ENCODE results near the gene TNK1. TPM values are rescaled to one million over a fixed set of nuclear protein-coding genes. Genes with fewer than 3 reads are reported as not detected.
A peak's percentile ranks its signal among the peaks of the same experiment; 100 is the strongest.

TNK1 gene
- total and polyA plus RNA-seq, 10 donors = 4.2 to 16.2 (median 6.6) TPM

GRCh38 chr17:7407082-7407481, 26.2 kb downstream of the TNK1 start:
- TF ChIP-seq POLR2A (IDR thresholded peaks at IDR 0.05) (no peak), POLR2AphosphoS5 (IDR thresholded peaks at IDR 0.05) (no peak)
- TF ChIP-seq, protein P1, sequence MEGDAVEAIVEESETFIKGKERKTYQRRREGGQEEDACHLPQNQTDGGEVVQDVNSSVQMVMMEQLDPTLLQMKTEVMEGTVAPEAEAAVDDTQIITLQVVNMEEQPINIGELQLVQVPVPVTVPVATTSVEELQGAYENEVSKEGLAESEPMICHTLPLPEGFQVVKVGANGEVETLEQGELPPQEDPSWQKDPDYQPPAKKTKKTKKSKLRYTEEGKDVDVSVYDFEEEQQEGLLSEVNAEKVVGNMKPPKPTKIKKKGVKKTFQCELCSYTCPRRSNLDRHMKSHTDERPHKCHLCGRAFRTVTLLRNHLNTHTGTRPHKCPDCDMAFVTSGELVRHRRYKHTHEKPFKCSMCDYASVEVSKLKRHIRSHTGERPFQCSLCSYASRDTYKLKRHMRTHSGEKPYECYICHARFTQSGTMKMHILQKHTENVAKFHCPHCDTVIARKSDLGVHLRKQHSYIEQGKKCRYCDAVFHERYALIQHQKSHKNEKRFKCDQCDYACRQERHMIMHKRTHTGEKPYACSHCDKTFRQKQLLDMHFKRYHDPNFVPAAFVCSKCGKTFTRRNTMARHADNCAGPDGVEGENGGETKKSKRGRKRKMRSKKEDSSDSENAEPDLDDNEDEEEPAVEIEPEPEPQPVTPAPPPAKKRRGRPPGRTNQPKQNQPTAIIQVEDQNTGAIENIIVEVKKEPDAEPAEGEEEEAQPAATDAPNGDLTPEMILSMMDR (IDR thresholded peaks at IDR 0.05 in 8 of 11, conservative IDR thresholded peaks at IDR 0.05 in 3 of 11) = no peak
- intact Hi-C loops (cut with DNase I; ENCODE audit: low total_unique reads) = no loop called here
- H3K36me3 ChIP-seq = no peaks in the 10 kb centered on the region
- no peaks in the 10 kb centered on the region for H3K9me3 ChIP-seq
- H3K27me3 ChIP-seq (replicated peaks in 1 of 7) = peaks cover 0 to 30% (median 7%) of the 10 kb centered on the region in 7 donors
- WGBS, 5 donors = 87 to 94% (median 90%) methylated on average over 13 of the region's 13 CpGs
- peaks cover 8 to 41% (median 25%) of the 10 kb centered on the region in 6 donors for H3K4me1 ChIP-seq
- DNase-seq = no peak
- H3K4me3 ChIP-seq = no peak overlapping the region
- H3K27ac ChIP-seq = no peak overlapping the region

DNA sequence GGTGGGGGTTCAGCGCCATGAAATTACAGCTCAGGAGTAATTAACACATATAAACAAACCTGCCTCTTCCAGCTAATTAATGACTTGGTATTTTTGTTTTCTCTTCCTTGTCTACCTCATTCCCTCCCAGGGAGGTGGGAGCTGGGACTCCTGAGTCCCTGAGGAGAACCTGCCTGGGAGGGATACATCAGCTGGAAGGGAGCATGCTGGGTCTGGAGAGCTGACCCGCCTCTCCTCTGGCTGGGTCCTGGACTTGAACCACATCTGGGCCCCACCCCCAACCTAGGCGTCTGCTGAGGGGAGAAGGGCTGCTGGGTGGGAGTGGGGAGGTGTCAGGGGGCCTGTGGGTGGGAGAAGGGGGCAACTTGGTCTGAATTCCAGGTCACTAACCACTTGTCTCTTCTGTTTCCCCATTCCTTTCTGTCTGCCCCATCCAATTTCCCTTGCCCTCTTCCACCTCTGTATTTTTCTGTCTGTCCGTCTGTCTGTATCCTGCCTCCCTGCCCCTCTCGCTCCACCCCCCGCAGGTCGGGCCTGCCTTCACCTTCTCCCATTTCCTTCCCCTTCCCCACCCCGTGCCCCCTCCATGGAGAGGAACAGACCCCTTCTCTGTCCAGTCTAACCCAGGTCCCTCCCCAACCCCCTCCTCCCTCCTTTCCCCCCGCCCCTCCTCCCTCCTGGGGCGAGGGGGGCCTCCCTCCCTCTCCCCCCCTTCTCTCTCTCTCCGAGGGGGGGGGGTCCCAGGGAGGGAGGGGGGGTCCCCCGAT, 26.8 kb downstream of the TNK1 start, which contains the start of gene NLGN2:
Gene NLGN2 (plus strand): TSS at position 361 of the 767 bp plus-strand sequence. CDS start 411 bp downstream, outside the sequence.
- intact Hi-C loops (cut with DNase I; ENCODE audit: low total_unique reads) = no loop called here
- Histone ChIP-seq H3K27me3 (replicated peaks in 1 of 7) (peaks cover 0 to 30% (median 7%) of the 10 kb centered on the region in 7 donors), H3K36me3 (no peaks in the 10 kb centered on the region), H3K4me1 (peaks cover 6 to 35% (median 19%) of the 10 kb centered on the region in 6 donors), H3K27ac (no peak within 1 kb of the TSS), H3K4me3 (peak within 1 kb of the TSS in 1 of 8 donors; percentile 22), H3K9me3 (no peaks in the 10 kb centered on the region)
- 42 to 60% (median 46%) methylated on average over 8 to 11 of the region's 12 CpGs for WGBS, 5 donors
- no peak for DNase-seq
- TF ChIP-seq, protein P1 (IDR thresholded peaks at IDR 0.05 in 8 of 11, conservative IDR thresholded peaks at IDR 0.05 in 3 of 11) = no peak
- TF ChIP-seq POLR2AphosphoS5 (IDR thresholded peaks at IDR 0.05) (no peak), POLR2A (IDR thresholded peaks at IDR 0.05) (no peak)

DNA sequence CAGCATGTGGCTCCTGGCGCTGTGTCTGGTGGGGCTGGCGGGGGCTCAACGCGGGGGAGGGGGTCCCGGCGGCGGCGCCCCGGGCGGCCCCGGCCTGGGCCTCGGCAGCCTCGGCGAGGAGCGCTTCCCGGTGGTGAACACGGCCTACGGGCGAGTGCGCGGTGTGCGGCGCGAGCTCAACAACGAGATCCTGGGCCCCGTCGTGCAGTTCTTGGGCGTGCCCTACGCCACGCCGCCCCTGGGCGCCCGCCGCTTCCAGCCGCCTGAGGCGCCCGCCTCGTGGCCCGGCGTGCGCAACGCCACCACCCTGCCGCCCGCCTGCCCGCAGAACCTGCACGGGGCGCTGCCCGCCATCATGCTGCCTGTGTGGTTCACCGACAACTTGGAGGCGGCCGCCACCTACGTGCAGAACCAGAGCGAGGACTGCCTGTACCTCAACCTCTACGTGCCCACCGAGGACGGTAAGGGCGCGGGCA, 27.4 kb downstream of the TNK1 start:
- H3K36me3 ChIP-seq = no peaks in the 10 kb centered on the region
- WGBS, 5 donors = 60 to 82% (median 68%) methylated on average over 36 to 58 of the region's 58 CpGs
- H3K27me3 ChIP-seq (replicated peaks in 1 of 7) = peaks cover 0 to 30% (median 7%) of the 10 kb centered on the region in 7 donors
- H3K4me3 ChIP-seq = peak overlapping the region in 1 of 8 donors; percentile 22
- intact Hi-C loops (cut with DNase I; ENCODE audit: low total_unique reads) = no loop called here
- peaks cover under 1 to 29% (median 13%) of the 10 kb centered on the region in 6 donors for H3K4me1 ChIP-seq
- TF ChIP-seq POLR2A (IDR thresholded peaks at IDR 0.05) = no peak
- TF ChIP-seq, protein P1 (IDR thresholded peaks at IDR 0.05 in 8 of 11, conservative IDR thresholded peaks at IDR 0.05 in 3 of 11) = no peak
- TF ChIP-seq POLR2AphosphoS5 (IDR thresholded peaks at IDR 0.05) = no peak
- H3K27ac ChIP-seq = no peak overlapping the region
- no peaks in the 10 kb centered on the region for H3K9me3 ChIP-seq
- DNase-seq = no peak

DNA sequence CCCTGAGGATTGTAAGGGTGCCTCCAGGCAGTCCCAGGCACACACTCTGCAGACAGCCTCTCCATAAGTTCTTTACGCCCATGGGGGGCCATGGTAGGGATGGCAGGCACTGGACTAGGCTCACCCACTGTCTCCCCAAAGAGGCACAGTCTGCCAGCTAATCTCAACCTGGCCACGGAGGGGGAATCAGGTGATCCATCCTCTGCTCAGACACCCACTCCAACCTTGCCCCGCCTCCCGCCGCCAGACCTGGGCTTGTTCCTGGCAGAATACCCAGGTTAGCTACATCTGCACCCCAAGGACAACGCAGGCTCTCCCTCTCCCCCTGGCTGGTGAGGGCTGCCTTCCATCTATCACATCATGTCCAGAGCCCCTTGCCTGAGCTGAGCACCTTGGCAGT, 28.0 kb downstream of the TNK1 start:
- H3K4me3 ChIP-seq = peak overlapping the region in 1 of 8 donors; percentile 22
- no peaks in the 10 kb centered on the region for H3K9me3 ChIP-seq
- no peak overlapping the region for H3K27ac ChIP-seq
- H3K27me3 ChIP-seq (replicated peaks in 1 of 7) = peaks cover 0 to 30% (median 7%) of the 10 kb centered on the region in 7 donors
- H3K36me3 ChIP-seq = no peaks in the 10 kb centered on the region
- H3K4me1 ChIP-seq = peaks cover 0 to 25% (median 9%) of the 10 kb centered on the region in 6 donors
- WGBS, 5 donors = 82 to 89% (median 87%) methylated on average over 1 to 6 of the region's 6 CpGs
- intact Hi-C loops (cut with DNase I; ENCODE audit: low total_unique reads) = no loop called here
- DNase-seq = no peak
- TF ChIP-seq, protein P1 (IDR thresholded peaks at IDR 0.05 in 8 of 11, conservative IDR thresholded peaks at IDR 0.05 in 3 of 11) = no peak
- TF ChIP-seq POLR2AphosphoS5 (IDR thresholded peaks at IDR 0.05) = no peak
- no peak for TF ChIP-seq POLR2A (IDR thresholded peaks at IDR 0.05)
